ENCODE measurements around the gene NCKAP5. TPM values are rescaled to one million over a fixed set of nuclear protein-coding genes. Genes with fewer than 3 reads are reported as not detected.

NCKAP5 gene
- total and polyA plus RNA-seq, 2 of the 8 experiments (the other 6 are each of a cell fraction or from before 2014, with no cell fraction given), result 0.27 to 0.86 TPM

GRCh38 chr2:133439565-133439920 lies 128.7 kb downstream of the NCKAP5 start:
- POLR2A ChIA-PET (ENCODE audit: partially characterized antibody), result no interaction called here
- Histone ChIP-seq H4K5ac (ENCODE audit: insufficient read length, low read depth, low read length) (no peak overlapping the region), H3K23ac (ENCODE audit: insufficient read length) (no peak overlapping the region), H3K9me3 (ENCODE audit: insufficient read depth in 2 of 2, low read depth in 1 of 2, low read length in 1 of 2) (no peaks in the 10 kb centered on the region), H3K27ac (ENCODE audit: low read depth, low read length) (no peak overlapping the region), H4K20me1 (replicated peaks in 1 of 2; ENCODE audit: control insufficient read depth in 1 of 2, insufficient read depth in 2 of 2, low read length in 2 of 2) (no peaks in the 10 kb centered on the region), H2BK12ac (ENCODE audit: low read depth, low read length) (no peak overlapping the region), H3K18ac (ENCODE audit: extremely low read depth, low read length) (no peak overlapping the region), H3K27me3 (replicated peaks in 1 of 4; ENCODE audit: control insufficient read depth in 3 of 4, extremely low read depth in 1 of 4, insufficient read depth in 3 of 4, low read length in 3 of 4) (peaks cover 0 to 1% (median 0%) of the 10 kb centered on the region in 4 experiments; a peak in 1 of 7 replicates), H3K9ac (replicated peaks in 1 of 4; ENCODE audit: extremely low read depth in 1 of 4, low read depth in 3 of 4, low read length in 3 of 4) (no peak overlapping the region), H3K14ac (ENCODE audit: insufficient read length) (no peak overlapping the region), H3K23me2 (ENCODE audit: low read depth, low read length) (no peaks in the 10 kb centered on the region), H4K8ac (ENCODE audit: extremely low read depth, insufficient read depth, low read length) (no peak overlapping the region), H3K79me1 (ENCODE audit: low read depth, low read length) (no peaks in the 10 kb centered on the region), H3K4me2 (ENCODE audit: insufficient read depth in 1 of 2, low read depth in 2 of 2, low read length in 2 of 2) (no peak overlapping the region), H2BK5ac (ENCODE audit: low read depth, low read length) (no peak overlapping the region), H2BK20ac (ENCODE audit: low read length) (no peak overlapping the region), H3K4ac (replicated peaks; ENCODE audit: insufficient read length, low read depth, low read length) (no peak overlapping the region), H2AK5ac (ENCODE audit: low read depth, low read length) (no peak overlapping the region), H3K79me2 (ENCODE audit: control insufficient read depth in 1 of 2, insufficient read depth in 2 of 2, low read length in 2 of 2) (no peaks in the 10 kb centered on the region), H2BK15ac (ENCODE audit: low read length) (no peak overlapping the region), H2AFZ (ENCODE audit: low read length) (no peak overlapping the region), H2BK120ac (replicated peaks; ENCODE audit: low read depth, low read length) (no peak overlapping the region), H3K56ac (replicated peaks; ENCODE audit: insufficient read length, low read depth, low read length) (no peak overlapping the region), H4K91ac (replicated peaks; ENCODE audit: insufficient read length, low read length) (no peak overlapping the region), H3K36me3 (ENCODE audit: control insufficient read depth in 2 of 4, insufficient read depth in 4 of 4, low read length in 3 of 4) (no peaks in the 10 kb centered on the region), H3K4me3 (ENCODE audit: extremely low read depth in 1 of 4, insufficient read depth in 2 of 4, low read depth in 3 of 4, low read length in 4 of 4) (no peak overlapping the region), H3K4me1 (replicated peaks in 1 of 4; ENCODE audit: control insufficient read depth in 3 of 4, insufficient read depth in 4 of 4, low read length in 3 of 4) (no peaks in the 10 kb centered on the region)
- CTCF ChIA-PET (ENCODE audit: partially characterized antibody), result interaction anchor here (0.8 kb wide), 1 partner anchor 10 kb away, joined by 3 read pairs; no protein-coding TSS in a partner anchor
- DNase-seq (ENCODE audit: low read depth in 1 of 2, low spot score in 2 of 2) (no peak), FAIRE-seq (no peak)
- TF ChIP-seq EGR1 (IDR thresholded peaks at IDR 0.05; ENCODE audit: borderline replicate concordance, low read depth, low read length), result no peak
- TF ChIP-seq POLR2AphosphoS5 (IDR thresholded peaks at IDR 0.05; ENCODE audit: low read depth, low read length), result no peak
- TF ChIP-seq CHD2 (IDR thresholded peaks at IDR 0.05; ENCODE audit: low read length), result no peak
- no peak for TF ChIP-seq CBX5 (IDR thresholded peaks at IDR 0.05; ENCODE audit: low read depth, low read length)
- TF ChIP-seq, protein P1, sequence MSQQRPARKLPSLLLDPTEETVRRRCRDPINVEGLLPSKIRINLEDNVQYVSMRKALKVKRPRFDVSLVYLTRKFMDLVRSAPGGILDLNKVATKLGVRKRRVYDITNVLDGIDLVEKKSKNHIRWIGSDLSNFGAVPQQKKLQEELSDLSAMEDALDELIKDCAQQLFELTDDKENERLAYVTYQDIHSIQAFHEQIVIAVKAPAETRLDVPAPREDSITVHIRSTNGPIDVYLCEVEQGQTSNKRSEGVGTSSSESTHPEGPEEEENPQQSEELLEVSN (IDR thresholded peaks at IDR 0.05), result no peak
- TF ChIP-seq YY1 (IDR thresholded peaks at IDR 0.05; ENCODE audit: low read depth, low read length), result no peak
- no peak for TF ChIP-seq MAFK (IDR thresholded peaks at IDR 0.05; ENCODE audit: low read depth, low read length)
- no peak for TF ChIP-seq KDM5A (IDR thresholded peaks at IDR 0.05; ENCODE audit: low read length)
- TF ChIP-seq SIX5 (IDR thresholded peaks at IDR 0.05; ENCODE audit: low read depth, low read length), result no peak
- no peak for TF ChIP-seq TEAD4 (IDR thresholded peaks at IDR 0.05; ENCODE audit: low read depth, low read length)
- no peak for TF ChIP-seq JUND (IDR thresholded peaks at IDR 0.05; ENCODE audit: low read length)
- no peak for TF ChIP-seq SRF (IDR thresholded peaks at IDR 0.05; ENCODE audit: low read depth, low read length)
- TF ChIP-seq EP300 (IDR thresholded peaks at IDR 0.05; ENCODE audit: borderline replicate concordance in 1 of 2, low read depth in 2 of 2, low read length in 2 of 2), result no peak
- TF ChIP-seq BRCA1 (IDR thresholded peaks at IDR 0.05; ENCODE audit: low read depth, low read length), result no peak
